Right atrium auricular region (tissue), 2 donors: ENCODE measurements around the gene PGF. TPM values are rescaled to one million over a fixed set of nuclear protein-coding genes. Genes with fewer than 3 reads are reported as not detected.

Experiments
- DNase-seq: peaks from one replicate; pipeline ENCODE4 v3.0.0-alpha.2; 2019; ENCODE audit warnings: low spot score
- H3K27ac ChIP-seq, 2 donors: fragments of 200-600 bp; sonication (generic); 1 replicate in 1 of 2; 2 replicates in 1 of 2; pipeline ENCODE4 v1.5.1; 2016 to 2019
- H3K27me3 ChIP-seq, 2 donors: fragments of 200-600 bp; sonication (generic); one replicate each; pipeline versions ENCODE4 v1.5.1 to v1.6.0; 2017 to 2019
- H3K36me3 ChIP-seq: fragments of 200-600 bp; sonication (generic); one replicate; pipeline ENCODE4 v1.5.1; 2016
- H3K4me1 ChIP-seq, 2 donors: fragments of 200-600 bp; sonication (generic); one replicate each; pipeline versions ENCODE4 v1.5.1 to v1.6.0; 2017 to 2019
- H3K4me3 ChIP-seq, 2 donors: fragments of 200-600 bp; sonication (generic); 1 replicate in 1 of 2; 2 replicates in 1 of 2; pipeline ENCODE4 v1.5.1; 2017 to 2019; ENCODE audit warnings: mild to moderate bottlenecking in 1 of 2, moderate library complexity in 1 of 2
- H3K9me3 ChIP-seq, 2 donors: fragments of 200-600 bp; sonication (generic); one replicate each; pipeline ENCODE4 v1.5.1; 2019
- total RNA-seq, 2 donors: library from RNA; depleted of rRNA; stranded (reverse); fragments of >200 nt; gene quantifications; one replicate each; pipeline ENCODE4 v1.1.0, GENCODE V29; 2016
- TF ChIP-seq, protein P1 (sequence below), 2 donors: fragments of 200-600 bp; sonication (generic); IDR thresholded peaks; one replicate each; pipeline ENCODE4 v1.5.1; 2019; ENCODE audit warnings: antibody characterized with exemption in 2 of 2

Gene PGF
- total RNA-seq, 2 donors from 2014 or later, result 3.3 to 7.0 TPM

DNA sequence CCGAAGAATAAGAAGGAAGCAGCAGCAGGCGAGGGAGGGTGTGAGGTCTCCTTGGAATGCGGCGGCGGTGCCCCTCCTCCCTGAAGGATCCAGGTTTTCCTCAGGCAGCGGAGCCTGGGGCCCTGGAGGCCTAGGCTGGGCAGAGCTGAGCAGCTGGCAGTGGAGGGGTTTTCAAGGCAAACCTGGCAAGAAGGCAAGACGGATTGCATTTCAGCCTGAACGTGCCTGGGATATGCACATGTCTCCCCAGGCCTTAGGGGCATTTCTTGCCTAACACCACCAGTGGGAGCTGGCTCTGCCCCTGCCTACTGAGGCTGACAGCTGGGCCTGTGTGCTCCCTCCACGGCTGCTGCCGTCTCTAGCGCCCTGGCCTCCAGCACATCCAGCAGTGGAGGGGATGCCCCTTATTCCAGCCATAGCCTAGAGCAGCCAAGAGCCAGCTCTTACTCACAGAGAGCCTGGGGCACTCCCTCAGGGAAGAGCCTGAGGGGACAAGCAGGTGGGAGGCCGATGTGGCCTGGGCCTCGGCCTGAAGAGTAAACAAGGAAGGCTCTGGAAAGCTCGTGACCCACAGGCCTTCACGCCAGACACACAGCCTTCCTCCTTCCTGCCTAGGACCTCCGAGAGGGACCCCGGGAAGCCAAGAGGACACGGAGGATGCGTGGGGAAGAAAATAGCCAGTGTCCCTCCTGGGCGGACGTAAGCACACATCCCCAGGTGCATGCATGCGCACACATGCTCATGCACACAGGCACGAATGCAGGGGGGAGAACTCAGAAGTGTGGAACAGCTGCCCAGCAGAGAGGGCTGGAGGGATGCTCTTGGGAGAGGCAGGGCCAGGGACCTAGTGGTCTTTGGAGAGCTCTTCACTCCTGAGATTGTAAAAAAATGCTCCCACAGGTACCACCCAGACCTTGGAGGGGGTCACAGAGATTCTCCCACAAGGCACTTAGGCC, 24.3 kb upstream of the PGF start:
- no peak for DNase-seq
- Histone ChIP-seq H3K27me3 (no peaks in the 10 kb centered on the region), H3K4me1 (peaks cover 0 to 29% of the 10 kb centered on the region in 2 donors), H3K4me3 (no peak overlapping the region), H3K27ac (no peak overlapping the region), H3K36me3 (no peaks in the 10 kb centered on the region), H3K9me3 (no peaks in the 10 kb centered on the region)
- TF ChIP-seq, protein P1, sequence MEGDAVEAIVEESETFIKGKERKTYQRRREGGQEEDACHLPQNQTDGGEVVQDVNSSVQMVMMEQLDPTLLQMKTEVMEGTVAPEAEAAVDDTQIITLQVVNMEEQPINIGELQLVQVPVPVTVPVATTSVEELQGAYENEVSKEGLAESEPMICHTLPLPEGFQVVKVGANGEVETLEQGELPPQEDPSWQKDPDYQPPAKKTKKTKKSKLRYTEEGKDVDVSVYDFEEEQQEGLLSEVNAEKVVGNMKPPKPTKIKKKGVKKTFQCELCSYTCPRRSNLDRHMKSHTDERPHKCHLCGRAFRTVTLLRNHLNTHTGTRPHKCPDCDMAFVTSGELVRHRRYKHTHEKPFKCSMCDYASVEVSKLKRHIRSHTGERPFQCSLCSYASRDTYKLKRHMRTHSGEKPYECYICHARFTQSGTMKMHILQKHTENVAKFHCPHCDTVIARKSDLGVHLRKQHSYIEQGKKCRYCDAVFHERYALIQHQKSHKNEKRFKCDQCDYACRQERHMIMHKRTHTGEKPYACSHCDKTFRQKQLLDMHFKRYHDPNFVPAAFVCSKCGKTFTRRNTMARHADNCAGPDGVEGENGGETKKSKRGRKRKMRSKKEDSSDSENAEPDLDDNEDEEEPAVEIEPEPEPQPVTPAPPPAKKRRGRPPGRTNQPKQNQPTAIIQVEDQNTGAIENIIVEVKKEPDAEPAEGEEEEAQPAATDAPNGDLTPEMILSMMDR (IDR thresholded peaks at IDR 0.05), result no peak

DNA sequence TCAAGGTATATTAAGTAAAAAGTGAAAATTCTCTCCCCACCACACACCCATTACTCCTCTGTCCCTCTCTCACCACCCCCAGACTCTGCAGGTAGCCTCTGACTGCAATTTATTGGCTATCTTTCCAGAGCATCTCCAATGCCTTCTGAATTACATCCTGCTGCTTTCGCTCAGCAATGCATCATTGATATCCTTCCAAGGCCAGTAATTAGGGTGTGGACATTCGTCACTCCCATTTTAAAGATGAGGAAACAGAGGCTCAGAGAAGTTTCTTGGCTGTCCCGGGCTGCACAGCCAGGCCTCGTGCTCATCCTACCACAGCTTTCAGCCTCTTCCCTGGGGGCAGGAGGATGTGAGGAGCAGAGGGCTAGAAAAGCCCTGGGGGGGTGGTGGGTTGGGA, 23.6 kb upstream of the PGF start:
- H3K36me3 ChIP-seq, result no peaks in the 10 kb centered on the region
- peaks cover 0 to 36% of the 10 kb centered on the region in 2 donors for H3K4me1 ChIP-seq
- no peaks in the 10 kb centered on the region for H3K9me3 ChIP-seq
- TF ChIP-seq, protein P1 (IDR thresholded peaks at IDR 0.05), result no peak
- no peak overlapping the region for H3K27ac ChIP-seq
- no peak for DNase-seq
- no peaks in the 10 kb centered on the region for H3K27me3 ChIP-seq
- no peak overlapping the region for H3K4me3 ChIP-seq

DNA sequence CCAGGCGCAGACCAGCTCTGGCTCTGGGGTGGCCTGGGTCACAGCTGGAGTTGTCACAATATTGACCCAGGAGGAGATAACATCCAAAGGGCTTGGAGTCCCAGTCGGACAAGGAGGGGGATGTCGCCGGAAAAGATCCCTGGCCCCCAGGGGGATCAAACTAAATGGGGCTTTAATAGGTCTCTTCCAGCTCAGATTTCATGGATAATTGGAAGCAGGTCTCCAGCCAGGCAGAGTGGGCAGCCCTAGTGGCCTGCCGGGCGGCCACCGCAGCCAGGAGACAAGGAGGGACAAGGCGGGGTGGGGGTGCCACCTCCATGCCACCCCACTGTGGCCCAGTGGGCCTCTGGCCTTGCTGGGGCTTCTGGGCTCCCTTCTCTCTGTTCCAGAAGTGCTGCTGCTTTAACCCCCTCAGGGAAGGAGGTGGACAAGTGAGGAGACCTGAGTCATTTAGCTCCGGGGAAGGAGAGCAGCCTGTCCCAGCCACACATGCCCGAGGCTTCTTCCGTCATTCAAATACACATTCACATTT, 23.1 kb upstream of the PGF start:
- H3K4me3 ChIP-seq, result no peak overlapping the region
- DNase-seq, result no peak
- H3K36me3 ChIP-seq, result no peaks in the 10 kb centered on the region
- no peaks in the 10 kb centered on the region for H3K9me3 ChIP-seq
- H3K27me3 ChIP-seq, result no peaks in the 10 kb centered on the region
- TF ChIP-seq, protein P1 (IDR thresholded peaks at IDR 0.05), result no peak
- H3K27ac ChIP-seq, result no peak overlapping the region
- peaks cover 0 to 41% of the 10 kb centered on the region in 2 donors for H3K4me1 ChIP-seq

DNA sequence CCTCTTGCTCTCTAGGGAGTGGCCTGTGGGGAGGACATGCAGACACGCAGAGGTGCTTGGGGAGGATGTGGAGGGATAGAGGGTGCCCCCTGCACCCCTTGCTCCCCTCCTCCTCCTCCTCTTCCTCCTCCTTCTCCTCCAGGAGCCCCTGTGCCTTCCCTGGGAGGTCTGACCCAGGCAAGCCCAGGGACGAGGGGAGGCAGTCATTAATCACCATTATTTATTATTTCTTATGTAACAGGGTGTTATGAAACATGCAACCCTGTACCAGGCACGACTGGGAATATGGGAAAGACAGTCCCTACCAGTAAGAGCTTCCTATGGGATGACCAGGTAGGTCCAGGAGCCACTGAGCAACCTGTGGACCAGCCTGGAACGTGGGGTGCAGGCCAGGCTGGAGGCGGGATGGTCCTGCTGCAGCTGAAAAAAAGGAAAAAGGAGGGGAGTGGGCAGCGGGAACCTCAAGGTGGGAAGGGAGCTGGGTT, 22.5 kb upstream of the PGF start:
- no peaks in the 10 kb centered on the region for H3K27me3 ChIP-seq
- TF ChIP-seq, protein P1 (IDR thresholded peaks at IDR 0.05), result no peak
- DNase-seq, result no peak
- H3K4me3 ChIP-seq, result no peak overlapping the region
- no peaks in the 10 kb centered on the region for H3K9me3 ChIP-seq
- H3K4me1 ChIP-seq, result peaks cover 0 to 47% of the 10 kb centered on the region in 2 donors
- H3K36me3 ChIP-seq, result no peaks in the 10 kb centered on the region
- no peak overlapping the region for H3K27ac ChIP-seq

DNA sequence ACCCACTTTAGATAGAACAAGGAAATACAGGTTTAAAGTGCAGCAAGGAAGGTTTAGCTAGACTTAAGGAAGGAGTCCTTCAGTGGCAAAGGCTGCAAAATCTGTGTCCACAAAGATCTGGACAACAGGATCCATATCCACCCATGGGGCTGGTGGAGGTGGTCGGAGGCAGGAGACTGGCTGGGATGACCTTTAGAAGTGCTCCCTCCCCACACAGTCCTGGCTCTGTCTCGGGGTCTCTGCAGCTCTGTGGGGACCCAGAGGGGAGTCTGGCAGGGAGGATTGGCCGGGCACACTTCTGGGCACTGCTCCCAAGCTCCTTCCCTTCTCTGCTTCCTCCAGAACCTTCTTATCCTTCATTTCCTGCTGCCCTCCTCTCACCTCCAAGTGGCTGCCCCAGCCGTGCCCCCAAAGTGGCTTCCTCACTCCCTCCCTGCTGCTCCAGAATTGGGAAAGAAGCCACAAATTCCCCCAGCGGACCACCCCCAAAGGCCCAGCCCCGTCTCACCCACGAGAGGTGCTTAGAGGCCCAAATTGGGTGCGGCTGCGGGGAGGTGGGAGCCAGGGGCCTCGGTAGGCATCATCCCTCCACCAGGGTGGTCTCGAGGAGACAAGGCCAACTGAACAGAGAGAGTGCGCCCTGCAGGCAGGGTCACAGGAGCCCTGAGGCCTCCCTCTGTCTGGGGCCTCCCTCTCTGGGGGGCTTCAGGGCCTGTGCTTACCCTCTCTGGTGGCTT, 21.9 kb upstream of the PGF start:
- Histone ChIP-seq H3K4me3 (no peak overlapping the region), H3K27ac (no peak overlapping the region), H3K4me1 (peaks cover 0 to 50% of the 10 kb centered on the region in 2 donors), H3K9me3 (no peaks in the 10 kb centered on the region), H3K36me3 (no peaks in the 10 kb centered on the region), H3K27me3 (no peaks in the 10 kb centered on the region)
- TF ChIP-seq, protein P1 (IDR thresholded peaks at IDR 0.05), result no peak
- DNase-seq, result no peak
